IPS-20b (cell line): ENCODE measurements around the gene GLS2.
"Not testable (repeated sequence)": the region's sequence is repeated elsewhere in the genome, so short reads cannot be mapped to it uniquely, and the experiment has no call there.

Source experiments
- H3K27ac ChIP-seq: one replicate; pipeline ENCODE4 v1.5.1; 2013; ENCODE audit warnings: low read length
- H3K27me3 ChIP-seq: 2 replicates; pipeline ENCODE4 v1.6.1; 2013; ENCODE audit warnings: mild to moderate bottlenecking, low read length, inconsistent platforms; ENCODE audit not compliant: insufficient read depth
- H3K36me3 ChIP-seq: 2 replicates; pipeline ENCODE4 v1.6.1; 2013; ENCODE audit warnings: low read depth, mild to moderate bottlenecking, inconsistent platforms, low read length, moderate library complexity; ENCODE audit not compliant: insufficient read depth
- H3K4me1 ChIP-seq: 2 replicates; pipeline ENCODE4 v1.6.1; 2013; ENCODE audit warnings: mild to moderate bottlenecking, control low read depth, inconsistent platforms, low read length, moderate library complexity; ENCODE audit not compliant: insufficient read depth
- H3K4me3 ChIP-seq: 2 replicates; pipeline ENCODE4 v1.5.1; 2013; ENCODE audit warnings: mild to moderate bottlenecking, low read length, inconsistent platforms
- H3K9ac ChIP-seq: 2 replicates; pipeline ENCODE4 v1.6.1; 2013; ENCODE audit warnings: low read depth, mild to moderate bottlenecking, inconsistent platforms, low read length, moderate library complexity
- H3K9me3 ChIP-seq: 2 replicates; pipeline ENCODE4 v1.6.1; 2013; ENCODE audit warnings: mild to moderate bottlenecking, low read depth, low read length, inconsistent platforms; ENCODE audit not compliant: insufficient read depth

Gene GLS2

DNA sequence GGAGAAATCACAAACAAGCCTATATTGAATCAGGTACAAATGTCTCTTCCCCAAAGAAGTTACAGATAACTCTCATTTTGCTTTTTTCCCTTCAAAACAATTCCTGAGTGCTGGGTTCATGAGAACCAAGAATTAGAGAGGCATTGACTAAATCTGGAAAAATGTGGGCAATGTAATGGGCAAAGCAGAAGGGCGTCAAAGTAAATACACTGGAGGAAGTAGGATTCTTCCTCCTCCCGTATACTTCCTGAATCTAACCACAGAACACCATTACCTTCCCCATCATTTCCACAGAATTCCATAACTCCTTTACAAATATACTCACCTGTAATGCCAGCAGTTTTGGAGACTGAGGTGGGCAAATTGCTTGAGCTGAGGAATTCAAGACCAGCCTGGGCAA, 30.6 kb upstream of the GLS2 start:
- no peaks in the 10 kb centered on the region for H3K9me3 ChIP-seq
- H3K9ac ChIP-seq, result no peak overlapping the region
- no peaks in the 10 kb centered on the region; the same call in 1 of the 2 replicates for H3K4me1 ChIP-seq
- H3K27me3 ChIP-seq, result no peaks in the 10 kb centered on the region; the same call in 1 of the 2 replicates
- no peak overlapping the region for H3K27ac ChIP-seq
- no peaks in the 10 kb centered on the region for H3K36me3 ChIP-seq
- no peak overlapping the region for H3K4me3 ChIP-seq

- no peak overlapping the region for H3K9ac ChIP-seq
Observed at GRCh38 chr12:56517854-56518253, 29.9 kb upstream of the GLS2 start.

GRCh38 chr12:56514014-56514318, 26.0 kb upstream of the GLS2 start:
- H3K27ac ChIP-seq, H3K4me1 ChIP-seq, H3K9me3 ChIP-seq, H3K36me3 ChIP-seq, H3K9ac ChIP-seq, H3K27me3 ChIP-seq, H3K4me3 ChIP-seq: not testable (repeated sequence)

More at GRCh38 chr12:56517854-56518253, 29.9 kb upstream of the GLS2 start:
- Histone ChIP-seq H3K36me3 (no peaks in the 10 kb centered on the region), H3K9me3 (no peaks in the 10 kb centered on the region), H3K27ac (no peak overlapping the region), H3K4me3 (no peak overlapping the region), H3K4me1 (no peaks in the 10 kb centered on the region; the same call in 1 of the 2 replicates), H3K27me3 (no peaks in the 10 kb centered on the region; the same call in 1 of the 2 replicates)

DNA sequence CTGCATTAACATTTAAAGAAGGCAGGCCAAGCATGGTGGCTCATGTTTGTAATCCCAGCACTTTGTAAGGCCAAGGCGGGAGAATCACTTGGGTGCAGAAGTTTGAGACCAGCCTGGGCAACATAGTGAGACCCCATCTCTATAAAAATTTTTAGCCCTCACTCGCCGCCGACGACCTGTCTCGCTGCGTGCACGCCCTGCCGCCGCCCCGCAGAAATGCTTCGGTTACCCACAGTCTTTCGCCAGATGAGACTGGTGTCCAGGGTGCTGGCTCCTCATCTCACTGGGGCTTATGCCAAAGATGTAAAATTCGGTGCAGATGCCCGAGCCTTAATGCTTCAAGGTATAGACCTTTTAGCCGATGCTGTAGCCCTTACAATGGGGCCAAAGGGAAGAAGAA, 22.8 kb upstream of the GLS2 start:
- no peak overlapping the region for H3K9ac ChIP-seq
- no peak overlapping the region for H3K4me3 ChIP-seq
- no peaks in the 10 kb centered on the region for H3K4me1 ChIP-seq
- no peaks in the 10 kb centered on the region for H3K27me3 ChIP-seq
- no peaks in the 10 kb centered on the region for H3K36me3 ChIP-seq
- no peaks in the 10 kb centered on the region for H3K9me3 ChIP-seq
- no peak overlapping the region for H3K27ac ChIP-seq

DNA sequence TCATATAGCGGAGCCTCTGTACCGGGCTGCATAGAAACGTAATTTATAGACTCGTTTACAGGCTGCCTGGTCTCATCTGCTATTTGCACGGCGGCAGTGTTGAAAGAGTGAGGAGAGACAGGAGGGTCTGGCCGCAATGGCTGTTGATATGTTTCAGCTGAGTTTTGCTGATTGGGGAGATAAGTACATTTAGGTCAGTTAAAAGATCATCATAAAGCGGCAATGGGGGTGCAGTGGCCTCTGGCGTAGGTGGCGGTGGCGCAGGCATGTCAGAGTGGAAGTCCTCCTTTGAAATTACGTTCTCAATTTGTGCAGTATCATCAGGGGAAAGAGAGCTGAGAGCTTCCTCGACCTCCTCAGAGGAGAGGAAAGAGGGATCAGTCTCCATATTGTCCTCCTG, 11.9 kb upstream of the GLS2 start:
- H3K9me3 ChIP-seq, H3K27ac ChIP-seq, H3K9ac ChIP-seq, H3K36me3 ChIP-seq, H3K4me1 ChIP-seq, H3K4me3 ChIP-seq: not testable (repeated sequence)
- H3K27me3 ChIP-seq, result peaks cover 19% of the 10 kb centered on the region

DNA sequence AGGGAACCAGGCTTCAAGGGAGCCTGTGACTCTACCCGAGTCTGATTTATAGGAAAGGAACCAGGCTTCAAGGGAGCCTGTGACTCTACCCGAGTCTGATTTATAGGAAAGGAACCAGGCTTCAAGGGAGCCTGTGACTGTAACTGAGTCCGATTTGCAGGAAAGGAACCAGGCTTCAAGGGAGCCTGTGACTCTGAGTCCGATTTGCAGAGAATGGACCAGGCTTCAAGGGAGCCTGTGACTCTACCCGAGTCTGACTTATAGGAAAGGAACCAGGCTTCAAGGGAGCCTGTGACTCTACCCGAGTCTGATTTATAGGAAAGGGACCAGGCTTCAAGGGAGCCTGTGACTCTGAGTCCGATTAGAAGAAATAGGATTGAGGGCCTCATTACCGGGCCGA, 11.5 kb upstream of the GLS2 start:
- not testable (repeated sequence) for H3K9me3 ChIP-seq, H3K9ac ChIP-seq, H3K27ac ChIP-seq, H3K4me1 ChIP-seq, H3K36me3 ChIP-seq, H3K4me3 ChIP-seq
- peaks cover 19% of the 10 kb centered on the region for H3K27me3 ChIP-seq

- peaks cover 19% of the 10 kb centered on the region for H3K27me3 ChIP-seq
- H3K4me1 ChIP-seq, H3K36me3 ChIP-seq, H3K4me3 ChIP-seq, H3K9me3 ChIP-seq, H3K27ac ChIP-seq, H3K9ac ChIP-seq: not testable (repeated sequence)
Observed at GRCh38 chr12:56498126-56498902, 10.4 kb upstream of the GLS2 start.

- H3K27ac ChIP-seq, H3K36me3 ChIP-seq, H3K4me1 ChIP-seq, H3K4me3 ChIP-seq, H3K9ac ChIP-seq: not testable (repeated sequence)
- H3K9me3 ChIP-seq, result peaks cover 14% of the 10 kb centered on the region
- peaks cover 19% of the 10 kb centered on the region for H3K27me3 ChIP-seq
Observed at GRCh38 chr12:56496704-56497103, 8.7 kb upstream of the GLS2 start.

GRCh38 chr12:56494481-56494880, 6.5 kb upstream of the GLS2 start:
- not testable (repeated sequence) for H3K4me1 ChIP-seq, H3K36me3 ChIP-seq, H3K9ac ChIP-seq, H3K4me3 ChIP-seq, H3K27ac ChIP-seq
- peaks cover 14% of the 10 kb centered on the region for H3K9me3 ChIP-seq
- peaks cover 32% of the 10 kb centered on the region for H3K27me3 ChIP-seq

GRCh38 chr12:56494106-56494415, 6.1 kb upstream of the GLS2 start:
- H3K36me3 ChIP-seq, H3K4me3 ChIP-seq, H3K9ac ChIP-seq, H3K27ac ChIP-seq, H3K4me1 ChIP-seq: not testable (repeated sequence)
- H3K27me3 ChIP-seq, result peaks cover 32% of the 10 kb centered on the region
- H3K9me3 ChIP-seq, result peaks cover 15% of the 10 kb centered on the region

GRCh38 chr12:56493409-56494105, 5.6 kb upstream of the GLS2 start:
- H3K27ac ChIP-seq, H3K4me3 ChIP-seq, H3K4me1 ChIP-seq, H3K36me3 ChIP-seq, H3K9ac ChIP-seq: not testable (repeated sequence)
- Histone ChIP-seq H3K27me3 (peaks cover 36% of the 10 kb centered on the region), H3K9me3 (peaks cover 19% of the 10 kb centered on the region)

- H3K4me3 ChIP-seq, result no peak overlapping the region
- H3K9ac ChIP-seq, result no peak overlapping the region
- peaks cover 17% of the 10 kb centered on the region for H3K9me3 ChIP-seq
- peaks cover 60% of the 10 kb centered on the region for H3K27me3 ChIP-seq
- H3K27ac ChIP-seq, result no peak overlapping the region
- no peaks in the 10 kb centered on the region for H3K36me3 ChIP-seq
- peaks cover 2% of the 10 kb centered on the region; the same call in 1 of the 2 replicates for H3K4me1 ChIP-seq
Observed at GRCh38 chr12:56490360-56490759, 2.4 kb upstream of the GLS2 start.
